Mesodermal cell (in vitro differentiated cells): ENCODE measurements around the gene PPP1R15B.
"Not testable (repeated sequence)": the region's sequence is repeated elsewhere in the genome, so short reads cannot be mapped to it uniquely, and the experiment has no call there.

Experiments
- H3K27ac ChIP-seq: 2 replicates; pipeline ENCODE4 v1.7.0; 2013; ENCODE audit warnings: mild to moderate bottlenecking, low read depth, low read length, moderate library complexity; ENCODE audit not compliant: severe bottlenecking
- H3K36me3 ChIP-seq: 2 replicates; pipeline ENCODE4 v1.7.1; 2013; ENCODE audit warnings: mild to moderate bottlenecking, low read length, moderate library complexity; ENCODE audit not compliant: control insufficient read depth, insufficient read depth
- H3K4me1 ChIP-seq: one replicate; pipeline ENCODE4 v1.7.1; 2013; ENCODE audit warnings: mild to moderate bottlenecking, low read length; ENCODE audit not compliant: insufficient read depth, control insufficient read depth, poor library complexity, severe bottlenecking
- H3K4me3 ChIP-seq: 2 replicates; pipeline ENCODE4 v1.7.0; 2013; ENCODE audit warnings: low read length, control low read depth, mild to moderate bottlenecking; ENCODE audit not compliant: insufficient read depth, poor library complexity, severe bottlenecking; ENCODE audit errors: extremely low read depth
- H3K9me3 ChIP-seq: 2 replicates; pipeline ENCODE4 v1.7.1; 2013; ENCODE audit warnings: mild to moderate bottlenecking, low read length, moderate library complexity; ENCODE audit not compliant: control insufficient read depth
- WGBS, 2 experiments: methylation state at CpG; one replicate each; pipeline ENCODE4 v1.1.5; 2013; ENCODE audit warnings: missing lambda C conversion rate in 2 of 2; ENCODE audit not compliant: insufficient coverage in 2 of 2; 5-methylcytosine and 5-hydroxymethylcytosine counted together

Gene PPP1R15B

GRCh38 chr1:204431310-204432184 lies 19.9 kb upstream of the PPP1R15B start:
- WGBS, 2 experiments = 71 to 85% methylated on average over 3 to 5 of the region's 13 CpGs
- Histone ChIP-seq H3K36me3 (peaks cover 61% of the 10 kb centered on the region), H3K4me1 (no peaks in the 10 kb centered on the region), H3K4me3 (no peak overlapping the region), H3K27ac (no peak overlapping the region), H3K9me3 (no peaks in the 10 kb centered on the region)

GRCh38 chr1:204429746-204430145 lies 18.1 kb upstream of the PPP1R15B start:
- H3K4me1 ChIP-seq = no peaks in the 10 kb centered on the region
- 93 to 96% methylated on average over 15 to 16 of the region's 18 CpGs for WGBS, 2 experiments
- H3K9me3 ChIP-seq = no peaks in the 10 kb centered on the region
- peaks cover 63% of the 10 kb centered on the region for H3K36me3 ChIP-seq
- H3K27ac ChIP-seq = no peak overlapping the region
- no peak overlapping the region for H3K4me3 ChIP-seq

- peaks cover 59% of the 10 kb centered on the region for H3K36me3 ChIP-seq
- no peak overlapping the region for H3K27ac ChIP-seq
- 94 to 97% methylated on average over 6 to 7 of the region's 9 CpGs for WGBS, 2 experiments
- H3K4me1 ChIP-seq = no peaks in the 10 kb centered on the region
- H3K4me3 ChIP-seq = no peak overlapping the region
- no peaks in the 10 kb centered on the region for H3K9me3 ChIP-seq
Observed at GRCh38 chr1:204426971-204427701, 15.5 kb upstream of the PPP1R15B start.

GRCh38 chr1:204426474-204426873 lies 14.9 kb upstream of the PPP1R15B start:
- no peak overlapping the region for H3K4me3 ChIP-seq
- H3K9me3 ChIP-seq = no peaks in the 10 kb centered on the region
- WGBS, 2 experiments = 92 to 100% methylated on average over 1 of the region's 2 CpGs
- H3K27ac ChIP-seq = peak overlapping the region; percentile 68
- H3K4me1 ChIP-seq = no peaks in the 10 kb centered on the region
- H3K36me3 ChIP-seq = peaks cover 60% of the 10 kb centered on the region

GRCh38 chr1:204426035-204426436 lies 14.4 kb upstream of the PPP1R15B start:
- peak overlapping the region; percentile 68 for H3K27ac ChIP-seq
- H3K4me1 ChIP-seq = no peaks in the 10 kb centered on the region
- H3K36me3 ChIP-seq = peaks cover 62% of the 10 kb centered on the region
- 81 to 88% methylated on average over 5 of the region's 5 CpGs for WGBS, 2 experiments
- no peak overlapping the region for H3K4me3 ChIP-seq
- H3K9me3 ChIP-seq = no peaks in the 10 kb centered on the region

- Histone ChIP-seq H3K4me1 (peaks cover 6% of the 10 kb centered on the region), H3K36me3 (peaks cover 59% of the 10 kb centered on the region), H3K9me3 (no peaks in the 10 kb centered on the region), H3K4me3 (no peak overlapping the region), H3K27ac (no peak overlapping the region)
- WGBS, 2 experiments = 98 to 100% methylated on average over 4 to 8 of the region's 10 CpGs
Observed at GRCh38 chr1:204424621-204425020, 13.0 kb upstream of the PPP1R15B start.

GRCh38 chr1:204422061-204422705 lies 10.6 kb upstream of the PPP1R15B start:
- 82 to 100% methylated on average over 3 of the region's 8 CpGs for WGBS, 2 experiments
- H3K4me3 ChIP-seq, H3K27ac ChIP-seq, H3K9me3 ChIP-seq: not testable (repeated sequence)
- peaks cover 41% of the 10 kb centered on the region for H3K36me3 ChIP-seq
- H3K4me1 ChIP-seq = peaks cover 23% of the 10 kb centered on the region

- WGBS, 2 experiments = no CpG with 5 or more reads among the region's 1 CpG
- H3K27ac ChIP-seq = no peak overlapping the region
- H3K9me3 ChIP-seq = no peaks in the 10 kb centered on the region
- peaks cover 28% of the 10 kb centered on the region for H3K4me1 ChIP-seq
- H3K36me3 ChIP-seq = peaks cover 35% of the 10 kb centered on the region
- H3K4me3 ChIP-seq = no peak overlapping the region
Observed at GRCh38 chr1:204421441-204421840, 9.8 kb upstream of the PPP1R15B start.

- H3K4me1 ChIP-seq = peaks cover 30% of the 10 kb centered on the region
- H3K9me3 ChIP-seq = no peaks in the 10 kb centered on the region
- WGBS, 2 experiments = 73 to 81% methylated on average over 7 of the region's 7 CpGs
- peaks cover 32% of the 10 kb centered on the region for H3K36me3 ChIP-seq
- no peak overlapping the region for H3K27ac ChIP-seq
- H3K4me3 ChIP-seq = no peak overlapping the region
Observed at GRCh38 chr1:204420039-204421004, 8.7 kb upstream of the PPP1R15B start.

- Histone ChIP-seq H3K27ac (no peak overlapping the region), H3K4me3 (no peak overlapping the region), H3K4me1 (peaks cover 30% of the 10 kb centered on the region)
Observed at GRCh38 chr1:204419064-204419403, 7.4 kb upstream of the PPP1R15B start.

More at GRCh38 chr1:204419064-204419403, 7.4 kb upstream of the PPP1R15B start:
- no peaks in the 10 kb centered on the region for H3K9me3 ChIP-seq
- H3K36me3 ChIP-seq = peaks cover 22% of the 10 kb centered on the region
